HG02763 (cell line): ENCODE results near the gene NKAPD1.
"Not testable (repeated sequence)": the region's sequence is repeated elsewhere in the genome, so short reads cannot be mapped to it uniquely, and the experiment has no call there.

ENCODE experiments used
- ATAC-seq: cut with Tn5 transposase; IDR thresholded peaks from one replicate; pipeline ENCODE4 v1.9.1; 2021; ENCODE audit warnings: mild to moderate bottlenecking, moderate library complexity; ENCODE audit not compliant: unreplicated experiment

The NKAPD1 gene, protein sequence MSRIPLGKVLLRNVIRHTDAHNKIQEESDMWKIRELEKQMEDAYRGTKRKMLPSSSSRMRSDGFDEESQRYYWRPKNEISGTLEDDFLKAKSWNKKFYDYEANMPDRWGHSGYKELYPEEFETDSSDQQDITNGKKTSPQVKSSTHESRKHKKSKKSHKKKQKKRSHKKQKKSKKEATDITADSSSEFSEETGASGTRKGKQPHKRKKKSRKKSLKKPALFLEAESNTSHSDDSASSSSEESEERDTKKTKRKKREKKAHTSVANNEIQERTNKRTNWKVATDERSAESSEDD

DNA sequence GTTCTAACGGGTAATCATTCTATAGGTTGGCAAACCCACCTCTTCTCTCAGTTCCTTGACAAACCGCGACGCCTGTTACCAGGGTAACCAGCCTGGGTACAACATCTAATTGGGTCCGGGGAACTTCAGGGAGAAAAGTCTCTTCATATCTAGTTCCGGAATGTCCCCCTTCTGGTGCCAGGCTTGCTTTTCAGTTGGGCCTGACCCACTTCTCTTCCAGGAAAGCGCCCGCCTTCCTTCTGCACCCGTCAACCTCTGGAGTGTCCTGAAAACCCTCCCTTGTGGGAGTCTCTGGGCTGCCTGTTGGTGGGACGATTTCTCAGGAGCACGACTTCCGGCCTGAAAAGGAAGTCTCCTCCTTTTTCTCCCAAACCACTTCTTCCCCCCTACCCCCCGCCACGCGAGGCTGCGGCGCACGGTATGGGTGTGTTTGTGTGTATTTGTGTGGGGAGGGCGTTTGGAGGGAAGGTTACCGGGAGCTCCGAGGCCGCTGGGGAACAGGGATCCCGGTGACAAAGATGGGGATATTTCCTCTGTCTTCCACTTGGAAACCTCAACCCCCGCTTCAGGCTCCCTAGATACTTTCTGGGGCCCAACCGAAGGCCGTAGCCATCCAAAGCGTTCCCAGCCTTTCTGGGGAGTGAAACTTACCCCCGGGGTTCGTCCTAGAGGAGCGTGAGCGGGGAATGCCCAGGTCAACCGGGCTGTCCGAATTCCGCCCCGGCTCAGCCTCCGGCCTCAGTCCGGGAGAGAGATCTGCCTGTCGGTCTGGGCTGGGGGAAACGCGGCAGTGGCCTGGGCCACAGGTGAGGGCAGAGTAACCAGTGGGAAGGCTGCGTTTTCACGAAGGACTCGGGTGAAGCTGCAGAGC lies at the start of gene NKAPD1, which contains the start of gene PIH1D2:
TSS of gene NKAPD1 (plus strand) at position 359 of the 871 bp plus-strand sequence. CDS start 1,276 bp downstream, outside the sequence.
TSS of gene PIH1D2 (minus strand) at position 77 of the 871 bp plus-strand sequence. CDS start 843 bp downstream, outside the sequence.
- ATAC-seq, result peak; percentile 85

DNA sequence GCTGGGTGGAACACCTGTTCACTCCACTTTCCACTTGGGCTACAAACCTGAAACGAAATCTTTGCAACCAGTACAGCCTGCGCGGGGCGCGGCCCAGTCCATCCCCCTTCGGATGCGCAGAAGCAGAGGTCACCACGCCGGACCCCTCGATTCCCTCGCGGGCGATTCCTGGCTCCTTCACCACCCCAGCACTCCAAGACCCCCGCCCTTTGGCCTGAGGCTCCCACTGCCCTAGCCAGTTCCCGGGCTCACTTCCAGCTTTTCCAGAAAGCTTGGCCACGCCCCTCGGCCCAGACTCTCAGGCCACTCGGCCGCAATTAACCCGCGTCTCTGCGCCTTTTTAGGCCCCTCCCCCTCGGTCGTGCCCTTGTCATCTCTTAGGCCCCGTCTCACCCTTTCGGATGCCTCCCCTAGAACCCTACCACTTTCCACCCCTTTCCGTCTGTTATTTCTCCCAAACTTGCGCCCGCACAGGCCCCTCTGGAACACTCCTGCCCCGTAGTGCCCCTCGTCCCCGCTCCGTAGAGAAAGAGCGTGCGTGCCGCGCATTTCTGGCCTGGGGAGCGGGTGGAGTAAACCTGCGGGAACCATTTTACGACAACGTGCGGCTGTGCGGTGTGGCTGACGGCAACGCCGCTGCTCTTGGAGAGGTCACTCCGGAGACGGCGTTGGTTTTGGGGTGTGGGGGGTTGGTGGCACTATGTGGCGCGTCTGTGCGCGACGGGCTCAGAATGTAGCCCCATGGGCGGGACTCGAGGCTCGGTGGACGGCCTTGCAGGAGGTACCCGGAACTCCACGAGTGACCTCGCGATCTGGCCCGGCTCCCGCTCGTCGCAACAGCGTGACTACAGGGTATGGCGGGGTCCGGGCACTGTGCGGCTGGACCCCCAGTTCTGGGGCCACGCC lies 49.1 kb upstream of the NKAPD1 start, which contains the start of gene DLAT:
TSS of gene DLAT (plus strand) at position 636 of the 906 bp plus-strand sequence. CDS start at position 701, 65 bp downstream.
- peak; percentile 81 for ATAC-seq

GRCh38 chr11:112025707-112026106 lies 48.4 kb upstream of the NKAPD1 start:
- no peak for ATAC-seq

DNA sequence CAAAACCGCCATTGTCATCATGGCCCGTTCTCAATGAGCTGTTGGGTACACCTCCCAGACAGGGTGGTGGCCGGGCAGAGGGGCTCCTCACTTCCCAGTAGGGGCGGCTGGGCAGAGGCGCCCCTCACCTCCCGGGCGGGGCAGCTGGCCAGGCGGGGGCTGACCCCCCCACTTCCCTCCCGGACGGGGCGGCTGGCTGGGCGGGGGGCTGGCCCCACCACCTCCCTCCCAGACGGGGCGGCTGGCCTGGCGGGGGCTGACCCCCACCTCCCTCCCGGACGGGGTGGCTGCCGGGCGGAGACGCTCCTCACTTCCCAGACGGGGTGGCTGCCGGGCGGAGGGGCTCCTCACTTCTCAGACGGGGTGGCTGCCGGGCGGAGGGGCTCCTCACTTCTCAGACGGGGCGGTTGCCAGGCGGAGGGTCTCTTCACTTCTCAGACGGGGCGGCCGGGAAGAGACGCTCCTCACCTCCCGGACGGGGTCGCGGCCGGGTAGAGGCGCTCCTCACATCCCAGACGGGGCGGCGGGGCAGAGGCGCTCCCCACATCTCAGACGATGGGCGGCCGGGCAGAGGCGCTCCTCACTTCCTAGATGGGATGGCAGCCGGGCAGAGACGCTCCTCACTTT lies 47.2 kb upstream of the NKAPD1 start:
- ATAC-seq, result not testable (repeated sequence)

DNA sequence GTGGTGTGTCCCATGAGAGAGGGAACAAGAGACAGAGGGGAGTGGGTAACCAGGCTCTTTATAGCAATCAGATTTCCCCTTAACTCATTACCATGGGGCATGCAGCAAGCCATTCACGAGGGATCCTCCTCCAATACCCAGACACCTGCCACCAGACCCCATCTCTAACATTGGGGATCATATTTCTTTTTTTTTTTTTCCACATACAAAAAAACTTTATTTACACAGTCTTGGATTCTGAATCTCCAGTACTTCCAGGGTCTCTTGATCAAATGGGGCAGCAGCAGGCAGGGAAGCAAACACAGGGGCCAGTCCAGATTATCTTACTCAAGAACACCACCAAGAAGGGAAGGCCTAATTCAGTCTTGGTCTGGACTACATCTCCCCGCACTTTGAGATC lies 44.6 kb upstream of the NKAPD1 start:
- ATAC-seq, result no peak

- ATAC-seq, result no peak
These were observed 40.2 kb upstream of the NKAPD1 start for GRCh38 chr11:112033902-112034301.

DNA sequence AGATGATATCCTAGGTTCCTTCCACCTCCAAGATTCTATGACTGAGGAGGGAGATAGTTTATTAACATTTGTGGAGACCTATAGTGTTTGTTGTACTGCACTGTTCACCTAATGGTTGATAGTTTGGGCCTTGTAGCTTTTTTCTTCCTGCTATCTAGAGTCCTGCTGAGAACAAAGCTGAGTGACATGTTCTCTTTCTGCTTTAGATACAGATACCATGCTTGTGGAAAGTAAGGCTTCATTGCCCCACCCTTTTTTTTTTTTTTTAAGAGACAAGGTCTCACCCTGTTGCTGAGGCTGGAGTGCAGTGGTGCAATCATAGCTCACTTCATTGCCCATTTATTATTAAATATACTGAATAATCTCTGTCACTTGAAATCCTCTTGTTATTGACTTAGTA lies 36.6 kb upstream of the NKAPD1 start:
- no peak for ATAC-seq

GRCh38 chr11:112042161-112042960 lies 31.7 kb upstream of the NKAPD1 start:
- no peak for ATAC-seq

DNA sequence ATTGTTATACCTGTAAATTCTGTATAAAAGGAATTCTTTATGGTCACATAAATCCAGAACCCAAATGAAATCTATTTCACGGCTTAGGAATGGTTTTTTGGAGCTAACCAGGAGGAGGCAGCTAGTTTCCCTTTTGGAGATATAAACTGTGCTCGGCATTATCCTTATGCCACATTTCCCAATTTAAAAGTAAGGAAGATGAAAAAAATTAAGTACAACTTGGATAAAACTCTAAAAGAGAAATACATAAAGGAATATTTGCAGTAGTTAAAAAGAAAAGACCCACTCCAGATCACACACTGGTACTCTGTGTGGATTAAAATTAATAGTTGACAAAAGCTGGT lies 31.2 kb upstream of the NKAPD1 start:
- ATAC-seq, result no peak

DNA sequence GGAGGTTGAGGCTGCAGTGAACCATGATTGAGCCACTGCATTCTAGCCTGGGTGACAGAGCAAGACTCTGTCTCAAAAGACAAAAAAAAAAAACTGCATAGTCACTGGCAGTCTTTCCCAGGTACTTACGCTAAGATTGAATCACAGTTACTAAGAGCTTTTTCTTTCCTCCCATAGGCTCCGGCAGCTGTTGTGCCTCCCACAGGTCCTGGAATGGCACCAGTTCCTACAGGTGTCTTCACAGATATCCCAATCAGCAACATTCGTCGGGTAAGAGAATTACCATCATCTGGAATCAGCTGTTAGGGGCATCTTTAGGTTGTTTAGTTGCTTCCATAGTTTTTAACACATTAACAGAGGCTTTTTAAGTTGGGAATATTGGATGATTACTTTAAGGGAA lies 29.1 kb upstream of the NKAPD1 start:
- no peak for ATAC-seq

- ATAC-seq, result not testable (repeated sequence)
These were observed 27.5 kb upstream of the NKAPD1 start for GRCh38 chr11:112046647-112047046.

GRCh38 chr11:112048256-112048655 lies 25.8 kb upstream of the NKAPD1 start:
- not testable (repeated sequence) for ATAC-seq

- ATAC-seq, result no peak
These were observed 24.3 kb upstream of the NKAPD1 start for GRCh38 chr11:112049777-112050176.

DNA sequence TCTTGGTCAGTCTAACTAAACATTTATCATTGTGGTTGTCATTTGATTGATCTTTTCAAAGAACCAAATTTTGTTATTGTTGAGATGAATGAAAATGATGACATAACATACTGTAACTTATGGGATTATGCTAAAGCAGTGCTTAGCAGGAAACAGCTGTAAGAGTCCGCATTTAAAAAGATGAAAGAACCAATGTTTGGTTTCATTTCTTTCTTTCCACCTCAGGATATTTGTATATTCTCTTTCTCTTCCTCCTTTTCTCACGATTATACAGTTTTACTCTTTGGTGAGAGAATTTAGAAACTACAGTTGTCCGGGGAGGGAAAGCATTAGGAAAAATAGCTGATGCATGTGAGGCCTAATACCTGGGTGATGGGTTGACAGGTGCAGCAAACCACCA lies 23.4 kb upstream of the NKAPD1 start:
- peak; percentile 83 for ATAC-seq

DNA sequence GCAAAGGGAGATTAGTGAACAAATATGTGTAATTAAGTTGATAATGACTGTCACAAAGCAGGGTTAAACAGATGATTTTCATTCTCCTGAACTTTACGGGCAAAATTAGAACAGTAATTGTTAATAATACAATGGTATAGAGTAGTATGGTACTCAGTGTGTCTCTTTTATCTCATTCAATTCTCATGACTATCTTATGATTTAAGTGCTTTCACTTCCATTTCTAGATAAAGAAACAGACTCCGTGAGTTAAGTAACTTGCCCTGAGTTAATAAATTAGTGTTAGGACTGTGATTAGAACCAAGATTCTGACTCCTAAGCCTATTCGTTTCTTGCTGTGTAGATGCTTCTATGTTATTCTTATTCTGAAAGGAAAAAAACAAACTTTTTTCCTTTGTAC lies 22.3 kb upstream of the NKAPD1 start:
- no peak for ATAC-seq

GRCh38 chr11:112057170-112057569 lies 16.9 kb upstream of the NKAPD1 start:
- no peak for ATAC-seq

DNA sequence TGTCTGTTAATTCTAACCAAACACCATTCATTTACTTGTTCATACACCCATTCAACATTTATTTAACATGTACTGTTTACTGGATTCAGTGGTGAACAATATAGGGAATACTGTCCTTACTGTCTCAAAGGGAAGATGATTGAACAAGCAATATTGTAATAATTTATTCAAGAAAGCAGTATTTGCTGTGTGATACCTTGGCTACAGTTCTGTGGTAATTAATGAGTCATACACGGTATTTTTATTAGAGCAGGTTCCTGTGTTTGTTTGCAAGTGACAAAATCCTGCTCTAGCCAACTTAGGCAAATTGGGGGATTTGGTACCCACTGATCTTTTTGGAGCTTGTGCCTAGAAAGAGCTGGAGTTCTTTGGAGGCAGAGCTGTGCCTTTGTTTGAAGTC lies 16.0 kb upstream of the NKAPD1 start:
- no peak for ATAC-seq

GRCh38 chr11:112062923-112063322 lies 11.2 kb upstream of the NKAPD1 start:
- no peak for ATAC-seq

DNA sequence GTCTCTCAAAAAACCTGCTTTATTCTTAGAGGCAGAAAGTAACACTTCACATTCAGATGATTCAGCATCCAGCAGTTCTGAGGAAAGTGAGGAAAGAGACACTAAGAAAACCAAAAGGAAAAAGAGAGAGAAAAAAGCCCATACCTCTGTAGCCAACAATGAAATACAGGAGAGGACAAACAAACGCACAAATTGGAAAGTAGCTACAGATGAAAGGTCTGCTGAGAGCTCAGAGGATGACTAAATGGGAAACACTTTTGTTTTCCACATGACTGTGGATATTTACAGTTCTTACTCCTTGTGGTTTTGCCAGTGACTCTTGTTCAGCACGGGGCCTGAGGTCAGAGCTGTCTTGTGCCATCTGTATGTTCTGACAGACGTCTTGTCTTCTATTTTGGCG lies 8.6 kb downstream of the NKAPD1 start:
- ATAC-seq, result no peak
